H1 (cell line): ENCODE results near the gene BEST2. TPM values are rescaled to one million over a fixed set of nuclear protein-coding genes. Genes with fewer than 3 reads are reported as not detected.
"Not testable (repeated sequence)": the region's sequence is repeated elsewhere in the genome, so short reads cannot be mapped to it uniquely, and the experiment has no call there.

ENCODE experiments used
- CTCF ChIA-PET: fragments of 300-600 bp; sonication (Branson Sonifier 250); formaldehyde crosslinking; loops from one replicate; lab custom pipeline; 2021; ENCODE audit not compliant: partially characterized antibody; lab: Charles Lee
- POLR2A ChIA-PET: fragments of 300-600 bp; sonication (Branson Sonifier 250); formaldehyde crosslinking; loops from one replicate; lab custom pipeline; 2021; ENCODE audit warnings: inconsistent platforms; ENCODE audit not compliant: partially characterized antibody; lab: Charles Lee
- DNase-seq, 2 experiments: peaks; one replicate each; pipeline versions ENCODE4 v3.0.0 to v3.0.0-alpha.2; 2010 to 2022; ENCODE audit warnings: low spot score in 2 of 2, low read depth in 1 of 2, mixed read lengths in 1 of 2
- FAIRE-seq: peaks from 2 replicates; lab custom pipeline; 2011; peaks lifted over from hg19 to GRCh38; lab: Jason Lieb, UNC
- H2AFZ ChIP-seq: 2 replicates; pipeline ENCODE4 v1.8.1; 2012; ENCODE audit warnings: low read length, inconsistent platforms
- H2AK5ac ChIP-seq: 2 replicates; pipeline ENCODE4 v1.6.1; 2013; ENCODE audit warnings: low read depth, low read length
- H2BK120ac ChIP-seq: replicated peaks from 2 replicates; pipeline ENCODE3; 2013; ENCODE audit warnings: low read depth, low read length, inconsistent platforms
- H2BK12ac ChIP-seq: 2 replicates; pipeline ENCODE4 v1.6.1; 2013; ENCODE audit warnings: low read depth, low read length
- H2BK15ac ChIP-seq: 2 replicates; pipeline ENCODE4 v1.6.1; 2013; ENCODE audit warnings: low read length
- H2BK20ac ChIP-seq: 2 replicates; pipeline ENCODE4 v1.6.1; 2013; ENCODE audit warnings: low read length
- H2BK5ac ChIP-seq: 2 replicates; pipeline ENCODE4 v1.6.1; 2013; ENCODE audit warnings: low read depth, low read length
- H3K14ac ChIP-seq: 2 replicates; pipeline ENCODE4 v1.6.1; 2013; ENCODE audit warnings: inconsistent platforms; ENCODE audit not compliant: insufficient read length
- H3K18ac ChIP-seq: 2 replicates; pipeline ENCODE4 v1.6.1; 2013; ENCODE audit warnings: low read length; ENCODE audit errors: extremely low read depth
- H3K23ac ChIP-seq: 2 replicates; pipeline ENCODE4 v1.6.1; 2013; ENCODE audit warnings: inconsistent platforms; ENCODE audit not compliant: insufficient read length
- H3K23me2 ChIP-seq: 2 replicates; pipeline ENCODE4 v1.6.1; 2013; ENCODE audit warnings: low read depth, low read length
- H3K27ac ChIP-seq: 2 replicates; pipeline ENCODE4 v1.6.1; 2011; ENCODE audit warnings: low read depth, low read length, inconsistent platforms
- H3K27me3 ChIP-seq, 4 experiments: replicated peaks in 1 of 4; 1 replicate in 1 of 4; 2 replicates in 3 of 4; pipeline versions ENCODE4 v1.6.1 to v1.8.1; 2011 to 2013; ENCODE audit warnings: low read length in 3 of 4, mild to moderate bottlenecking in 3 of 4, inconsistent platforms in 2 of 4, mixed read lengths in 2 of 4, moderate library complexity in 1 of 4; ENCODE audit not compliant: control insufficient read depth in 3 of 4, insufficient read depth in 3 of 4; ENCODE audit errors: extremely low read depth in 1 of 4
- H3K36me3 ChIP-seq, 4 experiments: 2 replicates each; pipeline versions ENCODE4 v1.6.1 to v1.8.1; 2011 to 2013; ENCODE audit warnings: mild to moderate bottlenecking in 4 of 4, low read length in 3 of 4, moderate library complexity in 2 of 4, control low read depth in 1 of 4, inconsistent platforms in 1 of 4; ENCODE audit not compliant: insufficient read depth in 4 of 4, control insufficient read depth in 2 of 4
- H3K4ac ChIP-seq: replicated peaks from 2 replicates; pipeline ENCODE3; 2013; ENCODE audit warnings: low read length, low read depth, mixed read lengths, inconsistent platforms; ENCODE audit not compliant: insufficient read length
- H3K4me1 ChIP-seq, 4 experiments: replicated peaks in 1 of 4; 1 replicate in 1 of 4; 2 replicates in 3 of 4; pipeline versions ENCODE4 v1.6.1 to v1.8.1; 2011 to 2013; ENCODE audit warnings: low read length in 3 of 4, inconsistent platforms in 2 of 4, mixed read lengths in 1 of 4; ENCODE audit not compliant: insufficient read depth in 4 of 4, control insufficient read depth in 3 of 4
- H3K4me2 ChIP-seq, 2 experiments: 2 replicates each; pipeline versions ENCODE4 v1.6.1 to v1.8.1; 2011 to 2013; ENCODE audit warnings: low read depth in 2 of 2, low read length in 2 of 2, control low read depth in 1 of 2, inconsistent platforms in 1 of 2, mild to moderate bottlenecking in 1 of 2; ENCODE audit not compliant: insufficient read depth in 1 of 2
- H3K4me3 ChIP-seq, 4 experiments: fragments of 200-600, 300-600 bp in 1 of 4; sonication (generic), shearing (Covaris generic), sonication (Bioruptor Twin) in 1 of 4; 2 replicates each; pipeline versions ENCODE4 v1.5.1 to v1.8.1; 2011 to 2016; ENCODE audit warnings: low read length in 4 of 4, low read depth in 3 of 4, control low read depth in 2 of 4, inconsistent platforms in 2 of 4, mild to moderate bottlenecking in 2 of 4, mixed read lengths in 1 of 4, moderate library complexity in 1 of 4; ENCODE audit not compliant: insufficient read depth in 2 of 4; ENCODE audit errors: extremely low read depth in 1 of 4
- H3K56ac ChIP-seq: replicated peaks from 2 replicates; pipeline ENCODE3; 2013; ENCODE audit warnings: low read depth, mild to moderate bottlenecking, mixed read lengths, low read length, inconsistent platforms; ENCODE audit not compliant: insufficient read length
- H3K79me1 ChIP-seq: 2 replicates; pipeline ENCODE4 v1.6.1; 2013; ENCODE audit warnings: low read depth, low read length, control low read depth
- H3K79me2 ChIP-seq, 2 experiments: 2 replicates each; pipeline versions ENCODE4 v1.6.1 to v1.8.1; 2012 to 2013; ENCODE audit warnings: low read length in 2 of 2, mild to moderate bottlenecking in 2 of 2, inconsistent platforms in 1 of 2; ENCODE audit not compliant: insufficient read depth in 2 of 2, control insufficient read depth in 1 of 2
- H3K9ac ChIP-seq, 4 experiments: replicated peaks in 1 of 4; 1 replicate in 1 of 4; 2 replicates in 3 of 4; pipeline versions ENCODE4 v1.6.1 to v1.8.1; 2011 to 2013; ENCODE audit warnings: low read depth in 3 of 4, low read length in 3 of 4, control low read depth in 2 of 4, mild to moderate bottlenecking in 2 of 4, moderate library complexity in 2 of 4, inconsistent platforms in 1 of 4; ENCODE audit errors: extremely low read depth in 1 of 4
- H3K9me3 ChIP-seq, 2 experiments: 2 replicates each; pipeline versions ENCODE4 v1.6.1 to v1.8.1; 2012 to 2013; ENCODE audit warnings: mild to moderate bottlenecking in 2 of 2, moderate library complexity in 2 of 2, control low read depth in 1 of 2, inconsistent platforms in 1 of 2, low read depth in 1 of 2, low read length in 1 of 2, mixed read lengths in 1 of 2; ENCODE audit not compliant: insufficient read depth in 2 of 2
- H4K20me1 ChIP-seq, 2 experiments: replicated peaks in 1 of 2; 2 replicates each; pipeline versions ENCODE3 to v1.8.1; 2011 to 2013; ENCODE audit warnings: inconsistent platforms in 2 of 2, low read length in 2 of 2, mild to moderate bottlenecking in 1 of 2; ENCODE audit not compliant: insufficient read depth in 2 of 2, control insufficient read depth in 1 of 2
- H4K5ac ChIP-seq: 2 replicates; pipeline ENCODE4 v1.6.1; 2013; ENCODE audit warnings: low read length, low read depth, mixed read lengths, inconsistent platforms; ENCODE audit not compliant: insufficient read length
- H4K8ac ChIP-seq: 2 replicates; pipeline ENCODE4 v1.8.0; 2013; ENCODE audit warnings: mild to moderate bottlenecking, moderate library complexity, low read length, inconsistent platforms; ENCODE audit not compliant: insufficient read depth; ENCODE audit errors: extremely low read depth
- H4K91ac ChIP-seq: replicated peaks from 2 replicates; pipeline ENCODE3; 2013; ENCODE audit warnings: low read length, mixed read lengths, inconsistent platforms; ENCODE audit not compliant: insufficient read length
- CHD2 ChIP-seq: IDR thresholded peaks from 2 replicates; pipeline ENCODE4 v1.6.1; 2012; ENCODE audit warnings: low read length, improper control_type of control experiment
- CTCF ChIP-seq, 3 experiments: IDR thresholded peaks; 1 replicate in 2 of 3; 2 replicates in 1 of 3; pipeline versions ENCODE4 v1.5.1 to v1.6.1; 2011; ENCODE audit warnings: low read length in 3 of 3, mild to moderate bottlenecking in 3 of 3, inconsistent platforms in 2 of 3, low read depth in 1 of 3, moderate library complexity in 1 of 3; ENCODE audit not compliant: insufficient read depth in 1 of 3; ENCODE audit errors: control extremely low read depth in 1 of 3
- KDM4A ChIP-seq: IDR thresholded peaks from one replicate; pipeline ENCODE4 v1.7.1; 2012; ENCODE audit warnings: low read depth, mild to moderate bottlenecking, moderate library complexity, low read length, inconsistent platforms; ENCODE audit not compliant: severe bottlenecking
- NANOG ChIP-seq: IDR thresholded peaks from 2 replicates; pipeline ENCODE4 v1.6.1; 2011; ENCODE audit warnings: low read length, low read depth, mild to moderate bottlenecking, inconsistent platforms; ENCODE audit not compliant: insufficient read depth, poor library complexity, severe bottlenecking
- NRF1 ChIP-seq: IDR thresholded peaks from 2 replicates; pipeline ENCODE4 v1.6.1; 2011; ENCODE audit warnings: mild to moderate bottlenecking, low read depth, low read length, improper control_type of control experiment
- SIN3A ChIP-seq, 2 experiments: IDR thresholded peaks in 1 of 2; conservative IDR thresholded peaks in 1 of 2; 2 replicates each; pipeline ENCODE4 v1.6.1; 2011 to 2012; ENCODE audit warnings: low read length in 2 of 2, improper control_type of control experiment in 1 of 2, low read depth in 1 of 2, mild to moderate bottlenecking in 1 of 2
- USF2 ChIP-seq: IDR thresholded peaks from 2 replicates; pipeline ENCODE4 v1.6.1; 2011; ENCODE audit warnings: low read length, improper control_type of control experiment
- WGBS, 2 experiments: shearing (Covaris generic) in 1 of 2; methylation state at CpG; one replicate each; pipeline versions ENCODE4 v1.1.6 to v1.1.7; 2013 to 2015; ENCODE audit warnings: low lambda C conversion rate in 2 of 2, mixed read lengths in 2 of 2, inconsistent platforms in 1 of 2, low coverage in 1 of 2, missing lambda C conversion rate in 1 of 2; ENCODE audit not compliant: insufficient replicate concordance in 2 of 2, insufficient coverage in 1 of 2, insufficient read length in 1 of 2; ENCODE audit errors: extremely low coverage in 1 of 2, missing lambda C conversion rate in 1 of 2; 5-methylcytosine and 5-hydroxymethylcytosine counted together
- polyA plus RNA-seq, 7 experiments: library from polyadenylated mRNA; depleted of rRNA in 3 of 7; stranded (reverse) in 5 of 7; unstranded in 2 of 7; fragments of >200 nt in 5 of 7; fragments of 200-250 nt in 2 of 7; gene quantifications; 1 replicate in 5 of 7; 2 replicates in 1 of 7; 4 replicates in 1 of 7; pipeline versions ENCODE4 v1.2.1 to v1.2.3, GENCODE V29; 2011 to 2013; ENCODE audit warnings: missing spikeins in 2 of 7, mixed read lengths in 2 of 7
- total RNA-seq: library from RNA; stranded (reverse); fragmentation: NEBNext Ultra II Directional; extraction: Animal tissue kit (Norgen Biotek cat#: 25700); gene quantifications from 2 replicates; pipeline ENCODE4 v1.2.1, GENCODE V29; 2021

Gene BEST2
- total and polyA plus RNA-seq, 2 of the 8 experiments (the other 6 are each of a cell fraction or from before 2014, with no cell fraction given), result 4.6 to 7.3 TPM

DNA sequence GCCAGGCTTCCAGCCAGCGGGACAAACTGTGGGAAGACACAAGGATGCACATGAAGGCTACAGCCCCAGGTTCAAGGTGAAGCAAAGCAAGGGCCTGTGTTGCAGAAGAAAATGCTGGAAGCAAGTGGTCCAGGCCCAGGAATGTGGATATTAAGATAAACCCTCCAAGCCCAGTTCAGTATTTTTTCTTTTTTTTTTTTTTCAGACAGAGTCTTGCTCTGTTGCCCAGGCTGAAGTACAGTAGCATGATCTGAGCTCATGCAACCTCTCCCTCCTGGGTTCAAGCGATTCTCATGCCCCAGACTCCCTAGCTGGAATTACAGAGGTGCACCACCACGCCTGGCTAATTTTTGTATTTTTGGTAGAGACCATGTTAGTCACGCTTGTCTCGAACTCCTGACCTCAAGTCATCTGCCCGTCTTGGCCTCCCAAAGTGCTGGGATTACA is 45.6 kb downstream of the BEST2 start (continued):
- TF ChIP-seq CTCF (IDR thresholded peaks at IDR 0.05; ENCODE audit: control extremely low read depth in 1 of 3, insufficient read depth in 1 of 3, low read depth in 1 of 3, low read length in 3 of 3) (no peak), CHD2 (no peak), KDM4A (no peak), NRF1 (no peak), USF2 (no peak), SIN3A (conservative IDR thresholded peaks at IDR 0.05 in 1 of 2, IDR thresholded peaks at IDR 0.05 in 1 of 2; ENCODE audit: low read depth in 1 of 2, low read length in 2 of 2) (no peak), NANOG (no peak)
- TF ChIP-seq, all 59 proteins: peak for 0

- not testable (repeated sequence) for H3K9me3 ChIP-seq, H3K23ac ChIP-seq, H2BK15ac ChIP-seq, H3K56ac ChIP-seq, H4K91ac ChIP-seq, H2BK20ac ChIP-seq, H4K5ac ChIP-seq, H3K9ac ChIP-seq, H2BK12ac ChIP-seq, DNase-seq, H3K18ac ChIP-seq, H3K4me3 ChIP-seq, H4K20me1 ChIP-seq, H3K4ac ChIP-seq, H2BK5ac ChIP-seq, H2AFZ ChIP-seq, H3K27ac ChIP-seq, H4K8ac ChIP-seq, H2AK5ac ChIP-seq, H3K4me2 ChIP-seq, H3K27me3 ChIP-seq, H3K79me1 ChIP-seq, H3K14ac ChIP-seq, H2BK120ac ChIP-seq, FAIRE-seq
- ChIA-PET POLR2A (interaction anchor here (0.6 to 15.2 kb wide), 9 partner anchors 16 to 1991 kb away, joined by 3 to 317 read pairs (median 3); partner anchors contain the start of gene HOOK2), CTCF (interaction anchor here (0.7 to 17.9 kb wide), 6 partner anchors 18 to 243 kb away, joined by 3 to 288 read pairs (median 34); no protein-coding TSS in a partner anchor)
- peaks cover 5 to 25% (median 15%) of the 10 kb centered on the region in 4 experiments for H3K4me1 ChIP-seq
- peaks cover 0 to 12% of the 10 kb centered on the region in 2 experiments; a peak in 2 of 4 replicates for H3K79me2 ChIP-seq
- 94% methylated on average over 3 of the region's 7 CpGs; no CpG with 5 or more reads in 1 of the 2 experiments for WGBS, 2 experiments
- peaks cover 22% of the 10 kb centered on the region for H3K23me2 ChIP-seq
- peaks cover 8 to 19% (median 14%) of the 10 kb centered on the region in 4 experiments; a peak in 7 of 8 replicates for H3K36me3 ChIP-seq
Observed at GRCh38 chr19:12797607-12798006, 46.0 kb downstream of the BEST2 start.
